Measurements from ENCODE around the gene ZNF343.
"Not testable (repeated sequence)": the region's sequence is repeated elsewhere in the genome, so short reads cannot be mapped to it uniquely, and the experiment has no call there.

ZNF343 gene

GRCh38 chr20:2508631-2509467 lies at the start of gene ZNF343:
Gene ZNF343 (minus strand): TSS chr20:2508915. CDS start chr20:2493895, 15,020 bp downstream.
- peak; percentile 61 for DNase-seq (ENCODE audit: low spot score)
- FAIRE-seq, result no peak

GRCh38 chr20:2557873-2558580 lies 49.3 kb upstream of the ZNF343 start:
- FAIRE-seq, result no peak

GRCh38 chr20:2545594-2545993 lies 36.9 kb upstream of the ZNF343 start:
- no peak for FAIRE-seq
- no peak for DNase-seq (ENCODE audit: low spot score)

More at GRCh38 chr20:2557873-2558580, 49.3 kb upstream of the ZNF343 start:
- DNase-seq (ENCODE audit: low spot score), result no peak

GRCh38 chr20:2544211-2544610 lies 35.5 kb upstream of the ZNF343 start:
- FAIRE-seq, result no peak
- DNase-seq (ENCODE audit: low spot score), result no peak

- DNase-seq (ENCODE audit: low spot score) (no peak), FAIRE-seq (no peak)
Observed at GRCh38 chr20:2542361-2542760, 33.6 kb upstream of the ZNF343 start.

- FAIRE-seq, result no peak
- no peak for DNase-seq (ENCODE audit: low spot score)
Observed at GRCh38 chr20:2541940-2542339, 33.2 kb upstream of the ZNF343 start.

- no peak for DNase-seq (ENCODE audit: low spot score)
- no peak for FAIRE-seq
Observed at GRCh38 chr20:2538931-2539720, 30.4 kb upstream of the ZNF343 start.

GRCh38 chr20:2538356-2538755 lies 29.6 kb upstream of the ZNF343 start:
- no peak for DNase-seq (ENCODE audit: low spot score)
- FAIRE-seq, result no peak

- DNase-seq (ENCODE audit: low spot score) (no peak), FAIRE-seq (no peak)
Observed at GRCh38 chr20:2537101-2537500, 28.4 kb upstream of the ZNF343 start.

- no peak for DNase-seq (ENCODE audit: low spot score)
- no peak for FAIRE-seq
Observed at GRCh38 chr20:2536560-2536986, 27.9 kb upstream of the ZNF343 start, which contains the start of gene TMC2. Gene TMC2 (plus strand): TSS chr20:2536573. CDS start chr20:2536622, 49 bp downstream.

GRCh38 chr20:2535711-2536559 lies 27.2 kb upstream of the ZNF343 start:
- FAIRE-seq, result no peak
- no peak for DNase-seq (ENCODE audit: low spot score)

GRCh38 chr20:2533118-2533517 lies 24.4 kb upstream of the ZNF343 start:
- DNase-seq (ENCODE audit: low spot score) (no peak), FAIRE-seq (no peak)

- no peak for DNase-seq (ENCODE audit: low spot score)
- no peak for FAIRE-seq
Observed at GRCh38 chr20:2528671-2529271, 20.1 kb upstream of the ZNF343 start.

- DNase-seq (ENCODE audit: low spot score), result no peak
- no peak for FAIRE-seq
Observed at GRCh38 chr20:2527762-2528161, 19.0 kb upstream of the ZNF343 start.

- not testable (repeated sequence) for FAIRE-seq; DNase-seq (ENCODE audit: low spot score)
Observed at GRCh38 chr20:2526218-2526583, 17.5 kb upstream of the ZNF343 start.

- DNase-seq (ENCODE audit: low spot score) (no peak), FAIRE-seq (no peak)
Observed at GRCh38 chr20:2524709-2525506, 16.2 kb upstream of the ZNF343 start.

GRCh38 chr20:2523919-2524708 lies 15.4 kb upstream of the ZNF343 start:
- no peak for FAIRE-seq

GRCh38 chr20:2522826-2523429 lies 14.2 kb upstream of the ZNF343 start:
- not testable (repeated sequence) for FAIRE-seq; DNase-seq (ENCODE audit: low spot score)

More at GRCh38 chr20:2523919-2524708, 15.4 kb upstream of the ZNF343 start:
- DNase-seq (ENCODE audit: low spot score), result peak; percentile 35

Measured in RCC 7860 (cell line).